ENCODE data around the gene HS6ST3.

The HS6ST3 gene

GRCh38 chr13:96810104-96810503 lies 720.2 kb downstream of the HS6ST3 start:
- H3K9me3 ChIP-seq (ENCODE audit: control insufficient read depth, insufficient read depth, low read length) = no peaks in the 10 kb centered on the region
- no peaks in the 10 kb centered on the region for H3K36me3 ChIP-seq (ENCODE audit: control insufficient read depth, low read length)
- TF ChIP-seq CTCF (IDR thresholded peaks at IDR 0.05; ENCODE audit: low read depth, low read length, poor library complexity, severe bottlenecking) (no peak), EZH2phosphoT487 (IDR thresholded peaks at IDR 0.05; ENCODE audit: borderline replicate concordance, low read length) (no peak)
- H3K4me3 ChIP-seq (ENCODE audit: low read length) = no peak overlapping the region
- no peaks in the 10 kb centered on the region for H3F3A ChIP-seq (ENCODE audit: control insufficient read depth, insufficient read depth)
- no peak overlapping the region for H3K27ac ChIP-seq (ENCODE audit: low read depth, low read length)
- no peaks in the 10 kb centered on the region for H3K9me2 ChIP-seq (replicated peaks; ENCODE audit: control insufficient read depth, low read length)
- H3K79me2 ChIP-seq (ENCODE audit: control insufficient read depth, low read length) = no peaks in the 10 kb centered on the region
- H3K27me3 ChIP-seq (ENCODE audit: control insufficient read depth, low read length) = no peaks in the 10 kb centered on the region
- no peaks in the 10 kb centered on the region for H4K20me1 ChIP-seq (ENCODE audit: control insufficient read depth, insufficient read depth, low read depth, low read length)
- H3K4me1 ChIP-seq (ENCODE audit: control insufficient read depth, low read length) = no peaks in the 10 kb centered on the region
- H3K4me2 ChIP-seq (ENCODE audit: low read length) = no peak overlapping the region

GRCh38 chr13:96811049-96811448 lies 721.1 kb downstream of the HS6ST3 start:
- no peaks in the 10 kb centered on the region for H3K4me1 ChIP-seq (ENCODE audit: control insufficient read depth, low read length)
- H4K20me1 ChIP-seq (ENCODE audit: control insufficient read depth, insufficient read depth, low read depth, low read length) = no peaks in the 10 kb centered on the region
- no peaks in the 10 kb centered on the region for H3K79me2 ChIP-seq (ENCODE audit: control insufficient read depth, low read length)
- no peaks in the 10 kb centered on the region for H3K27me3 ChIP-seq (ENCODE audit: control insufficient read depth, low read length)
- H3K4me3 ChIP-seq (ENCODE audit: low read length) = no peak overlapping the region
- H3F3A ChIP-seq (ENCODE audit: control insufficient read depth, insufficient read depth) = no peaks in the 10 kb centered on the region
- TF ChIP-seq EZH2phosphoT487 (IDR thresholded peaks at IDR 0.05; ENCODE audit: borderline replicate concordance, low read length) = no peak
- TF ChIP-seq CTCF (IDR thresholded peaks at IDR 0.05; ENCODE audit: low read depth, low read length, poor library complexity, severe bottlenecking) = no peak
- no peaks in the 10 kb centered on the region for H3K9me3 ChIP-seq (ENCODE audit: control insufficient read depth, insufficient read depth, low read length)
- H3K9me2 ChIP-seq (replicated peaks; ENCODE audit: control insufficient read depth, low read length) = no peaks in the 10 kb centered on the region
- H3K4me2 ChIP-seq (ENCODE audit: low read length) = no peak overlapping the region
- H3K27ac ChIP-seq (ENCODE audit: low read depth, low read length) = no peak overlapping the region
- H3K36me3 ChIP-seq (ENCODE audit: control insufficient read depth, low read length) = no peaks in the 10 kb centered on the region

GRCh38 chr13:96816261-96816660 lies 726.4 kb downstream of the HS6ST3 start:
- H3K9me3 ChIP-seq (ENCODE audit: control insufficient read depth, insufficient read depth, low read length) = no peaks in the 10 kb centered on the region

More at GRCh38 chr13:96816261-96816660, 726.4 kb downstream of the HS6ST3 start:
- H3K27ac ChIP-seq (ENCODE audit: low read depth, low read length) = no peak overlapping the region
- H3K4me3 ChIP-seq (ENCODE audit: low read length) = no peak overlapping the region
- no peaks in the 10 kb centered on the region for H3K27me3 ChIP-seq (ENCODE audit: control insufficient read depth, low read length)
- no peaks in the 10 kb centered on the region for H3K79me2 ChIP-seq (ENCODE audit: control insufficient read depth, low read length)
- H3F3A ChIP-seq (ENCODE audit: control insufficient read depth, insufficient read depth) = no peaks in the 10 kb centered on the region
- no peaks in the 10 kb centered on the region for H3K9me2 ChIP-seq (replicated peaks; ENCODE audit: control insufficient read depth, low read length)
- no peak for TF ChIP-seq EZH2phosphoT487 (IDR thresholded peaks at IDR 0.05; ENCODE audit: borderline replicate concordance, low read length)
- no peak for TF ChIP-seq CTCF (IDR thresholded peaks at IDR 0.05; ENCODE audit: low read depth, low read length, poor library complexity, severe bottlenecking)
- H3K36me3 ChIP-seq (ENCODE audit: control insufficient read depth, low read length) = no peaks in the 10 kb centered on the region
- no peaks in the 10 kb centered on the region for H4K20me1 ChIP-seq (ENCODE audit: control insufficient read depth, insufficient read depth, low read depth, low read length)
- no peaks in the 10 kb centered on the region for H3K4me1 ChIP-seq (ENCODE audit: control insufficient read depth, low read length)
- no peak overlapping the region for H3K4me2 ChIP-seq (ENCODE audit: low read length)

Measured in DOHH2 (cell line).